ENCODE results near the gene PSME2. TPM values are rescaled to one million over a fixed set of nuclear protein-coding genes. Genes with fewer than 3 reads are reported as not detected.

Gene PSME2
- polyA plus RNA-seq, 1 donor (not counting 4 experiments of a cell fraction or from before 2014, with no cell fraction given), result 158 TPM

GRCh38 chr14:24181371-24182077, 35.1 kb upstream of the PSME2 start:
- no peak overlapping the region for H3K4me2 ChIP-seq (ENCODE audit: control insufficient read depth, extremely low read depth, insufficient read depth, low read depth, low read length)
- no peak overlapping the region for H3K9ac ChIP-seq (ENCODE audit: control insufficient read depth, extremely low read depth, insufficient read depth, low read length)
- no peaks in the 10 kb centered on the region for H3K4me1 ChIP-seq (ENCODE audit: control insufficient read depth, extremely low read depth, insufficient read depth, low read length)
- dilution Hi-C loops (cut with MboI; ENCODE audit: extremely low pct_ligation_motif_present, low sequenced_read_pairs), result no loop called here
- no peak overlapping the region for H3K4me3 ChIP-seq (ENCODE audit: control insufficient read depth in 2 of 3, extremely low read depth in 1 of 3, insufficient read depth in 2 of 3, low read depth in 1 of 3, low read length in 3 of 3)
- DNase-seq (ENCODE audit: low read depth, low spot score), result no peak
- H3K79me2 ChIP-seq (ENCODE audit: control insufficient read depth, insufficient read depth, low read length), result no peaks in the 10 kb centered on the region
- H3K36me3 ChIP-seq (ENCODE audit: control insufficient read depth in 2 of 2, extremely low read depth in 1 of 2, insufficient read depth in 2 of 2, low read length in 2 of 2), result peaks cover 58 to 60% of the 10 kb centered on the region in 2 experiments
- FAIRE-seq, result no peak
- H3K9me1 ChIP-seq (ENCODE audit: control insufficient read depth, extremely low read depth, insufficient read depth, low read length), result no peaks in the 10 kb centered on the region
- H3K27me3 ChIP-seq (ENCODE audit: control insufficient read depth, extremely low read depth, insufficient read depth, low read length), result no peaks in the 10 kb centered on the region
- H3K27ac ChIP-seq (ENCODE audit: control insufficient read depth, insufficient read depth, low read length), result no peak overlapping the region
- peaks cover 8% of the 10 kb centered on the region for H4K20me1 ChIP-seq (ENCODE audit: control insufficient read depth, extremely low read depth, insufficient read depth, low read length)
- H3K9me3 ChIP-seq (ENCODE audit: control insufficient read depth, low read depth, low read length), result no peaks in the 10 kb centered on the region
- H2AFZ ChIP-seq (ENCODE audit: control insufficient read depth, low read length), result no peak overlapping the region
- no peak for TF ChIP-seq EZH2 (IDR thresholded peaks at IDR 0.05; ENCODE audit: low read length)
- TF ChIP-seq CTCF (optimal IDR thresholded peaks at IDR 0.05 in 1 of 3, IDR thresholded peaks at IDR 0.05 in 1 of 3, conservative IDR thresholded peaks at IDR 0.05 in 1 of 3; ENCODE audit: extremely low read depth in 1 of 3, insufficient read depth in 2 of 3, low read length in 3 of 3), result no peak

DNA sequence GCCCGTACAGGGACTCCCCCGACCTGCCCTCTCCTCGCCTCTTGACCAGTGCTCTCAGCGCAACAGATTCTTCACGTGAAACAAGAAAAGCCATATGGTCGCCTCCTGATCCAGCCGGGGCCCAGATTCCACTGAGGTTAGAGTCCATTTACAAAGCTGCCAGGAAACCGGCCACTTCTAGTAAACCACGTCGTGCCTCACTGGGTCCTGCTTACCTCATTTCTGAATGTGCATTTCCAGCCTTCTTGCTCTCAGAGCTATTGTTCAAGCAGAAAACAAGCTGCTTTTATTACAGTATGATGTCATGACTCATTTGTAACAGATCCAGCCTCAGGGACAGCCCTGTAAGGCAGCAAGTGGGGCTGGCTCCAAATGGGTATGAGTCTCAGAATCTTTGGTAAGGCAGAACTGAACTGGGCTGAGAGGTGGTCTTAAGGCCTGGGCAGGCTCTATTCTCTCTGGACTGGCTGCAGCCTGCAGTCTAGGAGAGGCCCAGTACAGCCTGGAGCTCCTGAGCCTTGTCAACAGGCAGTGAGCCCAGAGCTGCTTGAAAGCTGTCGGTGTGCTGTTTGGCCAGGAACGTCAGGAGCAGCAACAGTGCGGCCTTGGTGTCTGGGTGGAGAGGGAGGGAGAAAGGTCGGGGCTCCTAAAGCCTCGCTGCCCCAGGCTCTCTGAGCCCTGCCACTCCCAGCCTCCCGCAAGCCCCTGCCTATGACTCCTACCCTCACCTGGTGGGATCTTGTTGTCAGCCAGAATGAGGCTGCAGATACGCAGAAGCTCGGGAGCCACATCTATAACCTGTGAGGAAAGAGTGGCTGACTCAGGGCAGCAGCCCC, 33.8 kb upstream of the PSME2 start:
- Histone ChIP-seq H3K79me2 (ENCODE audit: control insufficient read depth, insufficient read depth, low read length) (no peaks in the 10 kb centered on the region), H3K9me3 (ENCODE audit: control insufficient read depth, low read depth, low read length) (no peaks in the 10 kb centered on the region), H2AFZ (ENCODE audit: control insufficient read depth, low read length) (no peak overlapping the region), H3K27me3 (ENCODE audit: control insufficient read depth, extremely low read depth, insufficient read depth, low read length) (no peaks in the 10 kb centered on the region), H3K9me1 (ENCODE audit: control insufficient read depth, extremely low read depth, insufficient read depth, low read length) (no peaks in the 10 kb centered on the region), H3K36me3 (ENCODE audit: control insufficient read depth in 2 of 2, extremely low read depth in 1 of 2, insufficient read depth in 2 of 2, low read length in 2 of 2) (peaks cover 47 to 57% of the 10 kb centered on the region in 2 experiments), H3K27ac (ENCODE audit: control insufficient read depth, insufficient read depth, low read length) (no peak overlapping the region), H3K4me3 (ENCODE audit: control insufficient read depth in 2 of 3, extremely low read depth in 1 of 3, insufficient read depth in 2 of 3, low read depth in 1 of 3, low read length in 3 of 3) (no peak overlapping the region), H4K20me1 (ENCODE audit: control insufficient read depth, extremely low read depth, insufficient read depth, low read length) (peaks cover 8% of the 10 kb centered on the region), H3K4me2 (ENCODE audit: control insufficient read depth, extremely low read depth, insufficient read depth, low read depth, low read length) (no peak overlapping the region), H3K9ac (ENCODE audit: control insufficient read depth, extremely low read depth, insufficient read depth, low read length) (no peak overlapping the region), H3K4me1 (ENCODE audit: control insufficient read depth, extremely low read depth, insufficient read depth, low read length) (no peaks in the 10 kb centered on the region)
- dilution Hi-C loops (cut with MboI; ENCODE audit: extremely low pct_ligation_motif_present, low sequenced_read_pairs), result no loop called here
- no peak for DNase-seq (ENCODE audit: low read depth, low spot score)
- TF ChIP-seq EZH2 (IDR thresholded peaks at IDR 0.05; ENCODE audit: low read length) (no peak), CTCF (optimal IDR thresholded peaks at IDR 0.05 in 1 of 3, IDR thresholded peaks at IDR 0.05 in 1 of 3, conservative IDR thresholded peaks at IDR 0.05 in 1 of 3; ENCODE audit: extremely low read depth in 1 of 3, insufficient read depth in 2 of 3, low read length in 3 of 3) (no peak)
- no peak for FAIRE-seq
